Right renal pelvis (tissue), 4 donors: ENCODE measurements around the gene GATAD2A. TPM values are rescaled to one million over a fixed set of nuclear protein-coding genes. Genes with fewer than 3 reads are reported as not detected.

ENCODE experiments used
- DNase-seq, 4 donors: peaks; one replicate each; pipeline ENCODE4 v3.0.0-alpha.2; 2013; ENCODE audit warnings: low read depth in 4 of 4, low spot score in 3 of 4, missing footprints in 1 of 4
- polyA plus RNA-seq, 4 donors: library from polyadenylated mRNA; unstranded; fragments of 120-200 nt; gene quantifications; one replicate each; pipeline ENCODE4 v1.2.1, GENCODE V29; 2013; ENCODE audit not compliant: insufficient read length in 4 of 4

GATAD2A gene
- polyA plus RNA-seq, 4 donors, result 45.6 to 51.0 (median 49.8) TPM

DNA sequence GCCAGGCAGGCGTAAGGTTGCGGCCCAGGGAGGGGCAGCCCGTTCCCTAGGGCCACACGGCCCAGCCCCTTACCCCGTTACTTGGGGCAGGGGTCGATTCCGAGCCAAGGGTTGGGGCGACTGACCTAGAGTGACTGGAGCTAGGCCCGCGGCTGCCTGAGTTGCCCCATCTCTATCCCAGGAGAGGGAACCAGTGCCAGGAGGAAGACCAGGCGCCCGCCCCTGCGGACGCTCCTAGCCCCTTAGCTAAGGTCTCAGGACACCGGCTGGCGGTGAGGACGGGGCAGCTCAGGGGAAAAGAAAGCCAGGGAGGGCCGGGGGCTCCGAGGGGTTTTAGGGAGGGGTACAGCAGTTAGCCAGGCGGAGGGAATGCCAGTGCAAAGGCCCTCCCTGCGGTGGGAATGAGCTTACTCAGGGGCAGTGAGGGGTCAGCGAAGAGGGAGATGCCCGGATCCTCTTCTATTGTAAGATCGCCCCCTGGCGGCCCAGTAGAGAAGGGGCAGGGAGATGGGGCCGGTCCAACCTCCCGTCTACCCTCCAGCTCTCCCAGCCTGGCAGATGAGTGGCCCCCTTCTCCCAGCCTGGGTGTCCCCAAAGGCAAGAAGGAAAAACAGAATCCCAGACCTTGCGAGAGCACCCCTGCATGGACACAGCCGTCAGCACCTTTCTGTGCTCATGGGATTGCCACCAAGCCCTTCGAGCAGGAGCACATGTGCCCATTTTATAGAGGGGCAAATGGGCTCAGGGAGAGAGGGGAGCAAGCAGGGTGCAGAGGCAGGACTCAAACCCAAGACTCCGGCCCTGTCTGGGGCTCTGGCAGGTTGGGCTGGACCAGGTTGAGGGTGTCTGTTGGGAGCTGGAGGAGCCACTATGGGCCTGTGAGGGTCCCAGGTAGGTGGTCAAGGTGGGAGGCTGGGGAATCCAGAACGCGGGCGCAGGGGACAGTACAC lies 148.9 kb downstream of the GATAD2A start:
- no peak for DNase-seq

DNA sequence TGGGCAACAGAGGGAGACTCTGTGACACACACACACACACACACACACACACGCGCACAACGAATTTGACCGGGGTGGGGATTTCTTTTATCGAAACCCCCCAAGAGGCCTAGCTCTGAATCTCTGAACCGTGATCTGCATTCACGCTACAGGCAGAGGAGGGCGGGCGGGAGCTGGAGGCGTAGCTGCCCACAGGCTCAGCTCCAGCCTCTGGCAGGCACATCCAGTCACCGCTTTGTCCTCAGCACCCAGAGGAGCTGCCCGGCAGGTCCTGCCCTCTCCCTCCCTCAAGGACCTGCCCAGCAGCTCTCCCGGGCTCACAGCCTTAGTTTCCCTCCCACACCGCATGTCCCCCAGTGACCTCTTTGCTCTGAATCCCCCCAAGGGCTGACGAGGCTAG lies 152.6 kb downstream of the GATAD2A start:
- DNase-seq, result no peak

Other genes with a start within 250 kb of the GATAD2A start
- 1 to 10 TPM; 1.3 to 1.9 (median 1.5) TPM for gene MEF2B, start 235.4 kb upstream of the GATAD2A start, polyA plus RNA-seq
- gene BORCS8, start 213.5 kb upstream of the GATAD2A start, polyA plus RNA-seq, result 10 to 100 TPM; 16.1 to 22.4 (median 19.1) TPM
- 10 to 100 TPM; 61.0 to 81.8 (median 64.8) TPM for gene RFXANK, start 213.4 kb upstream of the GATAD2A start, polyA plus RNA-seq
- gene NR2C2AP, start 202.3 kb upstream of the GATAD2A start, polyA plus RNA-seq, result 10 to 100 TPM; 12.2 to 16.8 (median 14.8) TPM
- gene NCAN, start 193.7 kb upstream of the GATAD2A start, polyA plus RNA-seq, result under 1 TPM in 3 of 4 donors, not detected in 1; 0.12 to 0.27 (median 0.14) TPM
- gene TM6SF2, start 132.4 kb upstream of the GATAD2A start, polyA plus RNA-seq, result 1 to 10 TPM; 2.3 to 4.3 (median 2.6) TPM
- gene SUGP1, start 85.2 kb upstream of the GATAD2A start, polyA plus RNA-seq, result 10 to 100 TPM; 47.3 to 64.0 (median 56.4) TPM
- 10 to 100 TPM; 40.8 to 51.1 (median 47.3) TPM for gene MAU2, start 84.8 kb upstream of the GATAD2A start, polyA plus RNA-seq
- 1 to 10 TPM in 1 of 4 donors, under 1 TPM in 3; 0.89 to 2.0 (median 0.94) TPM for gene TSSK6, start 109.9 kb downstream of the GATAD2A start, polyA plus RNA-seq
- 100 to 1,000 TPM; 229 to 357 (median 244) TPM for gene NDUFA13, start 110.5 kb downstream of the GATAD2A start, polyA plus RNA-seq
- 1 to 10 TPM; 5.1 to 10.0 (median 6.2) TPM for gene YJEFN3, start 123.2 kb downstream of the GATAD2A start, polyA plus RNA-seq
- under 1 TPM; 0.13 to 0.36 (median 0.15) TPM for gene CILP2, start 132.6 kb downstream of the GATAD2A start, polyA plus RNA-seq
- 1 to 10 TPM; 3.0 to 4.4 (median 3.8) TPM for gene PBX4, start 213.0 kb downstream of the GATAD2A start, polyA plus RNA-seq
- 10 to 100 TPM; 21.1 to 32.1 (median 26.6) TPM for gene LPAR2, start 222.5 kb downstream of the GATAD2A start, polyA plus RNA-seq
- gene GMIP, start 238.0 kb downstream of the GATAD2A start, polyA plus RNA-seq, result 1 to 10 TPM; 5.0 to 6.0 (median 5.4) TPM